GM18907 (cell line): Measurements from ENCODE around the gene TENM4.
"Not testable (repeated sequence)": the region's sequence is repeated elsewhere in the genome, so short reads cannot be mapped to it uniquely, and the experiment has no call there.

Experiments
- ATAC-seq: cut with Tn5 transposase; IDR thresholded peaks from one replicate; pipeline ENCODE4 v1.9.1; 2021; ENCODE audit warnings: mild to moderate bottlenecking, moderate library complexity; ENCODE audit not compliant: unreplicated experiment

TENM4 gene

GRCh38 chr11:79190553-79190952 is 250.3 kb downstream of the TENM4 start:
- not testable (repeated sequence) for ATAC-seq

- ATAC-seq = no peak
Observed at GRCh38 chr11:79189601-79190000, 251.2 kb downstream of the TENM4 start.

DNA sequence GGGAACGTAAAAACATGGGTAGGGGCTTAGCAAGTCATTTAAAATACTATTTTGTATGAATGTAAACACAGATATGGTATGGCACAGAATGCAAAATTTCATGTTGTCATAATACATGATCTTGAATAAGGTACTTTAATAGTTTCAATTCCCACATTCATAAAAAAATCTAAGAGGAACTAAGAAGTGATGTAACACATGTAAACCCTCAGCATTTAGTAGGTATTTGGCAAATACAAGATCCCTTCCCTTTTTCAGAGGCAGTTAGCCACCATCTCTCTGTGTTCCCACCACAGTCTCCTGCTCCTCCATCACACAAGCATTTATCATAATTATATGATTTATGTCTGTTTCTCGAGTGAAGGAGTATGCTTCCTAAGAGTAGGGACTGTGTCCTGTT is 251.8 kb downstream of the TENM4 start:
- no peak for ATAC-seq

DNA sequence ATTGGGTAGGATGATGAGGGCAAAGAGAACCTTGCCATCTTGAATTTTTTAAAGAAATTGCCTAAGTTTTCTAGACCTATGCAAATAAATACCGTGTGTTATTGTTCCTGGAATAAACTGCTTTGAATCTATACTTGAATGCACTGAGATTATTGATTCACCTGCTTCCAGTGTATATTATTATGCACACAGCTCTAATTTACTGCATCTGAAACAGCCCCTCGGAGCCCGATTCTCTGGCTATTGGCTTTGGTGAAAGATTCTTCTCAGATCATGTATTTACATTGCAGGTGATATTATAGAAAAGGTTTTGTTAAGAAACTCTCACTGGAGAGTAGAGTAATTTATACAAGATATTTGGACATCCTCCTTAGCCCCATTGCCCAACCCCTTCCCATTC is 254.2 kb downstream of the TENM4 start:
- no peak for ATAC-seq

DNA sequence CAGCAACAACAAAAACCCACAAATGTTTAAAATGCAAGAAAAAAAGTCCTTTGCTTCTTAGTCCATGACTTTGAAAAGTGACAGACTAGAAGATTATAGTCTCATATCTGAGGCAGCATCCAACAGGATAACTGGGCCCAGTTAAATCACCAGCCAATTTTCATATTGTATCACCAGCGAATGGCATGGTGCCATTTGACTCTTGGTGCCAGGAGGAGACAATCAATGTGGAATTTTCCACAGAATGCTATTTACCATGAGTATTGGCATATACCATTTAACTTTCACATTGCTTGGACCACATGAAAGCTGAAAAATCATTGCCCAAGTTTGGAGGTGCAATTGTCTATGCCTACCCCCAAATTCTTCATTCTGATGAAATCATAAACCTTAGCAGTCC is 255.5 kb downstream of the TENM4 start:
- no peak for ATAC-seq

- no peak for ATAC-seq
Observed at GRCh38 chr11:79184285-79184684, 256.5 kb downstream of the TENM4 start.

- no peak for ATAC-seq
Observed at GRCh38 chr11:79182794-79183193, 258.0 kb downstream of the TENM4 start.

DNA sequence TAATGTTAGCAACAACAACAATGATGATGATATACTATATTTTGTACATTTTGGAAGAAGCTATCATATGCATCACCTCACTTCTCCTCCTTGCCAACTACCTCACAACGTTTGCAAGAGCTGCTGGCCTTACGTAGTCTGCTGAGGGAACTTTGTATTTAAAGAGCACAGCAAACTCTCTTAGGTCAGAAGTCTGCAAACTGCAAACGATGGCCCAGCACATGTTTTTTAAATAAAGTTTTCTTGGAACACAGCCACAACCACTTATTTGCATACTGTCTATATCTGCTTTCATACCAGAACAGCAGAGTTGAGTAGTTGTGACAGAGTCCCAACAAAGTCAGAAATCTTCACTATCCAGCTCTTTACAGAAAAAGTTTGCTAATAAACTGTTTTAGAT is 261.7 kb downstream of the TENM4 start:
- ATAC-seq = no peak

DNA sequence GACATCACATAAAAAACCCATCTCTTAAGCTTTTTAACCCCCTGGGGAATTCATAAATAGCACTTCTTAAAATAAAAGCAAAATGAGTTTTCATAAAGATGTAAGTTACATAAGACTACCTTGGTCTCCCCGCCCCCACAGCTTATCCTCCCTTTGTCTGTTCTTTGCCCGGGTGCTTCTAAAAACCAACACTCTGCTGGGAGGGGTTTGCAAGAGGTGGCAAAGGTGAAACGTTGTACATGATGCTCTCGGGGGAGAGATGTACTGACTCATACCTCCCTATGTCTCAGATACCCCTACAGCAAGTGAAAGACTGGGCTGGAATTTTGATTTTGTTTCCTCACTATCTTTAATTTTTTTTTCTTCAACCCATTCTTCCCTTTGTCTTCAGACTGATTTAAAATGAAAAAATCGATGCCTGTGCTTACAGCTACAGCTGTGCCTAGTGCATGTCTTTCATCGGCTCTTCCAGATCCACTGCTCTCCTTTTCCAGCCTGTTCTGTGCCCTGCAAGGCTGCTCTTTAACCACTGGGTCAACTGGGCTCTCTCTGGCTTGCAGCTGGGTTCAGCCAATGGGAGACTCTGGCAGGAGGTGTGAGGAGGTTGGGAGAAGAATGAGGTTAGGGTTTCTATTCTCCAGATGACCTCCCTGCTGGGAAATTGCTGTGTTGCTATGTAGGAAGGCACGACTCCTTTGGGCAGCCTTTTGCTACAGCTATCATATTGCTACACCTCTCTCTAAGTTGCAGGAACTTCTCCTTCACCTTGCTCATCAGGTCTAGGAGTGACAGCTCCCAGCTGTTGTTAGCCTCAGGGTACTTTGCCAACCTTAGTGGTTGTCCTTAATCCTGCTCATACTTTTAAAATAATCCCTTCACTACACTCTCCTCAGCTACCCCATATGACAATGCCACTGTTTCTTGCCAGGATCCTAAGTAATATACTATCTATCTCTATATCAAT is 266.5 kb downstream of the TENM4 start:
- no peak for ATAC-seq

DNA sequence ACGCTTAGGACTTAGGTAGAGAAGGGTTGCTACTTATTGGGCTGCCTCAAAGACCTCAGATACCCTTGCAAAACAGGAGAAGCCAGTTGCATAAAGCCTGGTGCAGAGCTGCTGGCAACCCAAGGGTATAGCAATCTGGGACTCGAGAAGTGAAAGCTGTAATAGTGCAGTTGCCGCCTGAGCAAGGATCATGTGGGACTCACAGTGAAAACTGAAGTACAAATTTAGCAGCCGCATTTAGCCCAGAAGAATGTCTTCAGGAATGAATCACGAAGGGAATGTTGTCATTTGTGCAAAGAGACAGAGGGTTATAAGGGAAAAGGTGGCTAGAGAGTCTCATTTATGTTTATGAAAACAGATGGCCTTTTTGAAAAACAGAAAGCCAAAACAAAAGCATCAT is 267.2 kb downstream of the TENM4 start:
- no peak for ATAC-seq

- ATAC-seq = no peak
Observed at GRCh38 chr11:79170321-79170720, 270.5 kb downstream of the TENM4 start.

GRCh38 chr11:79168530-79169110 is 272.2 kb downstream of the TENM4 start:
- no peak for ATAC-seq

- no peak for ATAC-seq
Observed at GRCh38 chr11:79167510-79168188, 273.2 kb downstream of the TENM4 start.

- ATAC-seq = no peak
Observed at GRCh38 chr11:79165908-79166307, 274.9 kb downstream of the TENM4 start.

GRCh38 chr11:79160791-79161403 is 279.9 kb downstream of the TENM4 start:
- no peak for ATAC-seq

GRCh38 chr11:79159657-79160450 is 281.0 kb downstream of the TENM4 start:
- no peak for ATAC-seq

GRCh38 chr11:79157738-79158137 is 283.1 kb downstream of the TENM4 start:
- ATAC-seq = no peak

GRCh38 chr11:79156031-79156430 is 284.8 kb downstream of the TENM4 start:
- ATAC-seq = no peak

DNA sequence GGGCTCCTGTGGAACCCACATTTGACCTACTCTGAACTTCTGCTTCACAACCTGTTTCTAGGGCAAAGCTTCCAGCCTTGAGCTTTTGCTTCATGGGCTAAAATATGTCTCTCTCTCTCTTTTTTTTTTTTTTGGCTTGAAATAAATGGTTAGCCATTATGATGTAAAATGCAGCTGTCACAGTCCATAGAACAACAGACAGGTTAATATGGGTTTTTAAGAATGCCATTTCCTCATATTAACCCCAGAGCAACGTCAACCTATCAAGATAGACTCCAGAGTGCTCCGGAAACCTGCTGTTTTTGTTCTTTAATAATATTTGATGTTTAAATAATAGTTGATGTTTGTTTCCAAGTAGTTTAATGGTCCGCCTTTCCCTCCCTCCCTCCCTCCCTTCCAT is 285.6 kb downstream of the TENM4 start:
- no peak for ATAC-seq

- no peak for ATAC-seq
Observed at GRCh38 chr11:79152511-79152910, 288.3 kb downstream of the TENM4 start.

- no peak for ATAC-seq
Observed at GRCh38 chr11:79151396-79151795, 289.4 kb downstream of the TENM4 start.
